Kidney epithelial cell (primary cell): ENCODE results near the gene CFD. TPM values are rescaled to one million over a fixed set of nuclear protein-coding genes. Genes with fewer than 3 reads are reported as not detected.

Experiments
- DNase-seq: peaks from one replicate; pipeline ENCODE4 v3.0.0-alpha.2; 2010; ENCODE audit warnings: low read depth
- H3K27me3 ChIP-seq: 2 replicates; pipeline ENCODE4 v1.6.0; 2011; ENCODE audit warnings: low read length; ENCODE audit not compliant: control insufficient read depth, insufficient read depth
- H3K36me3 ChIP-seq: 2 replicates; pipeline ENCODE4 v1.5.1; 2011; ENCODE audit warnings: low read length; ENCODE audit not compliant: control insufficient read depth, insufficient read depth
- H3K4me3 ChIP-seq: 2 replicates; pipeline ENCODE4 v1.5.1; 2011; ENCODE audit warnings: low read depth, mild to moderate bottlenecking, control low read depth, low read length
- CTCF ChIP-seq: IDR thresholded peaks from 2 replicates; pipeline ENCODE4 v1.5.1; 2011; ENCODE audit warnings: mild to moderate bottlenecking, moderate library complexity, low read length, control low read depth, inconsistent platforms; ENCODE audit not compliant: insufficient read depth, poor library complexity, severe bottlenecking
- total RNA-seq: library from RNA; depleted of rRNA; stranded (reverse); fragments of >200 nt; gene quantifications from 2 replicates; pipeline ENCODE4 v1.2.3, GENCODE V29; 2015

Gene CFD
- total RNA-seq, 1 donor from 2014 or later, result 1.3 TPM

DNA sequence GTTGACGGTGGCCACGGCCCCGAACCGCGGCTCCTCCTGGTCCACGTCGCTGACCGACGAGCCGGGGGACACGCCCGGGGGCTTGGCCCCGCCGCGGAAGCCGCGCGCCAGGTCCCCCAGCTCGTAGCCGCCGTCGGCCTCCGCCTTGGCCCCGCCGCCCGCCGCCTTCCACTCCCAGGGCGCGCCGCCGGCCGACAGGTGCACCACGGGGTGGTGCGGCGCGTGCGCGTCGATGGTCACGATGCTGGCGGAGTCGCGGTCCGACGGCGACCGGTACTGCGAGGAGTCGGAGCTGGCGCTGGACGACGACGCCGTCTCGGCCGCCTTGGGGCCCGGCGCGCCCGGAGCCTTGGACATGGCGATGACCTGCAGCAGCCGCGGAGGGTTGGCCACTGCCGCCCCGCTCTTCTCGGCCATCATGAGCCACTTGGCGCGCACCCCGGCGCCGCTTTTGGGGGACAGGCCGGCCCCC is 46.7 kb upstream of the CFD start:
- TF ChIP-seq CTCF, result no peak
- no peak for DNase-seq
- Histone ChIP-seq H3K27me3 (no peaks in the 10 kb centered on the region), H3K36me3 (peaks cover 1% of the 10 kb centered on the region), H3K4me3 (no peak overlapping the region)

- Histone ChIP-seq H3K4me3 (no peak overlapping the region), H3K36me3 (peaks cover 1% of the 10 kb centered on the region), H3K27me3 (no peaks in the 10 kb centered on the region)
- DNase-seq, result no peak
- TF ChIP-seq CTCF, result no peak
These were observed 46.0 kb upstream of the CFD start for GRCh38 chr19:813219-814151.

DNA sequence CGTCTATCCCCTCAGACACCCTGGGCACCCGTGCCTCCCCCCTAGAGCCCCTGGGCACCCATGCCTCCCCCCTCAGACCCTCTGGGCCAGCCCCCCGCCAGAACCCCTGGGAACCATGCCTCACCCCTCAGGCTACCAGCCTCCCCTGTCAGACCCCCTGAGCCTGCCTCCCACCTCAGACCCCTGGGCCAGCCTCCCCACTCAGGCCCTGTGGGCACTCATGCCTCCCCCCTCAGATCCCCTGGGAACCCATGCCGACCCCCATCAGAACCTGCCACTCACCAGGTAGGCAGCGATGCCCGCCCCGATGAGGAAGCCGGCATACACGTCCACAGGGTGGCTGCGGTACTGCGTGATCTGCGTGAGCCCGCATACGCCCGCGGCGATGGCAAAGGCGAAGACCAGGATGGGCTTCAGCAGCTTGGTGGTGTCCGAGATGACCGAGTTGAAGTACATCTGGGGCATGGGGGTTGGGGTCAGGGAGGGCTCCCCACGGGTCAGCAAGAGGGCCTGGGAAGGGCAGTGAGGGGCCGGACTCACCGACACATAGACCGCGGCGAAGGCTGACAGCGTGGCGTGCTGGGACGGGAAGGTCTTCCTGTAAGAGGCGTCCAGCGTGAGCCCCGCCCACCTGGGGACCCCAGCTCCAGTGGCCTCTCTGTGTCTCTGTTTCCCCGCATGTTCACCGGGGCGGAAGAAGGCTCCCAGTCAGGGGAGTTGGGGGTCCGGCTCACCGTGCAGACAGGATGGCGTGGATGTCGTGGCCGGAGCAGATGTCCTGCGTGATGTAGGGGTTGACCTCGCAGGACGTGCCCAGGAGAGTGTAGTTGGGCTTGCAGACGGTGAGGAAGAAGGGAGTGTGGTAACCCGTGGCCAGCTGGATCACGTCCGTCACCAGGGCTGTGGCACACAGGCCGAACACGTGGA is 45.0 kb upstream of the CFD start:
- DNase-seq, result no peak
- Histone ChIP-seq H3K27me3 (no peaks in the 10 kb centered on the region), H3K36me3 (peaks cover 1% of the 10 kb centered on the region), H3K4me3 (no peak overlapping the region)
- no peak for TF ChIP-seq CTCF

DNA sequence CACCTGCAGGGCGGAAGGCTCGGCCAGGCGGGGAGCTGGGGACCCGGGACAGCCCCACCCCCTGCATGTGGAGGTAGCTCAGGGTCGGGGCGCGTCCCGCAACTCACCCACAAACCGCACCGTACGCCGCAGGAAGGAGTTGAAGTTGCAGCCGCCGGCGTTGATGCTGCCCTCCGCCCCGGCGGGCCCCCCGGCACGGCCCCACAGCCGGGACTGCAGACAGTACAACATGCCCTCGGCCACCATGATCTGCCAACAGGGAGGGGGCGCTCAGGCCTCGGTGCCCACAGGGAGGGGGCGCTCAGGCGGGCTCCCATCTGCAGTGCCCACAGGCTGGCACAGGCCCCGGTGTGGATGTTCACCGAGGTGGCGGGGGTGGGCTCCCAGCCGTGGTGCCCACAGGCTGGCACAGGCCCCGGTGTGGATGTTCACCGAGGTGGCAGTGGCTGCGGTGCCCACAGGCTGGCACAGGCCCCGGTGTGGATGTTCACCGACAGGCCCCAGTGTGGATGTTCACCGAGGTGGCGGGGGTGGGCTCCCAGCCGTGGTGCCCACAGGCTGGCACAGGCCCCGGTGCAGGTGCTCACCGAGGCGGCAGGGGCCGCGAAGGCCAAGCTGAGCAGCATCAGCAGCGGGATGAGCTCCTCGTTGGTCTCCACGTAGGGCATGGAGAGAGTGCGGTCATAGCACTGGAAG is 44.2 kb upstream of the CFD start:
- no peak for TF ChIP-seq CTCF
- no peak for DNase-seq
- H3K4me3 ChIP-seq, result no peak overlapping the region
- H3K27me3 ChIP-seq, result no peaks in the 10 kb centered on the region
- peaks cover 1% of the 10 kb centered on the region for H3K36me3 ChIP-seq

GRCh38 chr19:815775-816499 is 43.5 kb upstream of the CFD start:
- no peak overlapping the region for H3K4me3 ChIP-seq
- peaks cover 1% of the 10 kb centered on the region for H3K36me3 ChIP-seq
- TF ChIP-seq CTCF, result no peak

More at GRCh38 chr19:815775-816499, 43.5 kb upstream of the CFD start:
- DNase-seq, result no peak
- H3K27me3 ChIP-seq, result no peaks in the 10 kb centered on the region
